GM18507 (cell line): Measurements from ENCODE around the gene SMIM17.
A peak's percentile ranks its signal among the peaks of the same experiment; 100 is the strongest.

Source experiments
- DNase-seq: peaks from one replicate; pipeline ENCODE4 v3.0.0; 2011; ENCODE audit warnings: low read depth; ENCODE audit not compliant: insufficient read length; ENCODE audit errors: extremely low spot score
- FAIRE-seq: peaks from 2 replicates; lab custom pipeline; 2011; peaks lifted over from hg19 to GRCh38; lab: Jason Lieb, UNC

SMIM17 gene

DNA sequence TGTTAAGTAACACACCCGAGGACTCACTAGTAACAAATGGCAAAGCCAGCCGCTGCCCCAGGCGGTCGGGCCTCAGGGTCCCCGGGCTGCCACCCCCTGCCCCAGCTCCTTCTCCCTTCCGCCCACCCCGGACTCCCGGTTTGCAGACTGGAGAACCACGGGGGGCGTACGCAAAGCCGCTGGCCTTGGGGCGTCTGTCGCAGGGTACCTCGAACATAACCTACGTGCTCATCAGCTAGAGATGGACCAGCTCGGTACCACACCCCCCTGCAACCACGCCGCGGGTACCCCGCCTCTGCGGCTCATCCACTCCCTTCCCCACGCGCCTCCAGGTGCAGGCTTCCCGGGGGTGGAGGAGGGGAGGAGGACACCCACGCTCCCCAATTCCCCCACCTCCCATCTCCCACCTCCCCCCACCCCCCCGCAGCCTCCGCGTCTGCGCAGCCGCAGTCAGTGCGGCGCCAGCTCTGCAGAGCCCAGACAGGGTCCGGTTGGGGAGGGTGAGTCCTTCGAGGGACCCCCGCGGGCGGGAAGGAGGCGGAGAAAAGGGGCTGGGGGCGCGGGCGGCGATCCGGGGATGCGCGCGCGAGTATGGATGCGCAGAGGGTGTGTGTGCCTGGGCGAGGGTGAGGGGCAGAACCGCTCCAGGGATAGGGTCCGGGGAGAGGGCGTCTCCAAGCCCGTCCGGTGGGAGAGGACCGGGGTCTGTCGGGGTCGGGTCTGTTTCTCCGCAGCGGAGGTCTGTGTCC lies at the start of gene SMIM17:
TSS of gene SMIM17 (plus strand) at position 449 of the 749 bp plus-strand sequence. CDS start 2,509 bp downstream, outside the sequence.
- DNase-seq = no peak
- FAIRE-seq = no peak

DNA sequence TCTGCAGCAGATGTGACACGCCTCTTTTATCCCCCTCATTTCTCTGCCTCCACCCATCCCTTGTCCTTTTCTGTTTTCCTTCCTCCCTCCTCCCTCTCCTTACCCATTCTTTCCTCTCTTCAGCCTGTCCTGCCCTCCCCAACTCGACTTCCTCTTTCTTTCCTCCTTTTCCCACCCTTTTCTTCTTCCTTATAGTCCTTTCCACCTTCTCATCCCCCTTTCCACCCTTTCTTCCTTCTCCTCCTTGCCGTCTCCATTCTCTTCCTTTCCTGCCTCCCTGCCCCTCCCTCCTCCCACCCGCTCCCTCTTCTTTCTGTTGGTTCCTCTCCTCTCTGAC lies 48.5 kb upstream of the SMIM17 start:
- DNase-seq = no peak
- FAIRE-seq = no peak

DNA sequence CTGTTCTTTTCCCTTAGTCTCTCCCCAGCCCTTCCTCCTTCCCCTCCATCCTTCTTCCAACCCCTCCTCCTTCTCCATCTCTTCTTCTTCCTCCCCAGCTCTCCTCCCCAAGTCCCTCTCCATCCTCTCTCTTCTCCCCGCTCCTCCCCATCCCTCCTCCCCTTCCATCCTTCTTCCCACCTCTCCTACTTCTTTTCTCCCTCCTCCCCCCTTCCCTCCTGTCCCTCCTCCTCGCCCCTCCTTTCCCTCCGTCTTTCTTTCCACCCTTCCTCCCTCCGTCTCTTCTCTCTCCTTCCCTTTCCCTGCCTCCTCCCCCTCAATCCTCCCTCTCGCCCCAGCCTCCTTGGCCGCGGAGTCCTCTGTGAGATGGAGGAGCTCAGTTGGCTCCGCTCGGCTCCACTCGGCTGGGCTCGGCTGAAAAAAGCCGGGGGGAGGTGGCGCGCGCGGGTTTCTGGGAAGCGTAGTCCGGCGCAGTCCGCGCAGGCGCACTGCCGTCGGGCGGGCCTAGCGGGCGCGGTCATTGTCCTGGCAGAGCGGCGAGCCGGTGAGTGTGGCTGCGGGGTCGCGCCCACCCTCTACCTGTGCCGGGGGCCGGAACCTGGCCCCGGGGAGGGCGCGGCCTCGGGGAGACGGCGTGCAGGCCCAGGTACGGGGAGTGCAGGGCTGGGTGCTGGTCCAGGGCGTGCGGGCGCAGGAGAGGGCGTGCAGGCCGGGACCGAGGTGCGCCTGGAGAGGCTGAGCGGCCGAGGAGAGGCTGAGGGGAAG lies 48.0 kb upstream of the SMIM17 start, which contains the start of gene ZNF71:
TSS of gene ZNF71 (plus strand) at position 520 of the 765 bp plus-strand sequence. CDS start 6,257 bp downstream, outside the sequence.
- FAIRE-seq (peak; percentile 83), DNase-seq (peak; percentile 92)

DNA sequence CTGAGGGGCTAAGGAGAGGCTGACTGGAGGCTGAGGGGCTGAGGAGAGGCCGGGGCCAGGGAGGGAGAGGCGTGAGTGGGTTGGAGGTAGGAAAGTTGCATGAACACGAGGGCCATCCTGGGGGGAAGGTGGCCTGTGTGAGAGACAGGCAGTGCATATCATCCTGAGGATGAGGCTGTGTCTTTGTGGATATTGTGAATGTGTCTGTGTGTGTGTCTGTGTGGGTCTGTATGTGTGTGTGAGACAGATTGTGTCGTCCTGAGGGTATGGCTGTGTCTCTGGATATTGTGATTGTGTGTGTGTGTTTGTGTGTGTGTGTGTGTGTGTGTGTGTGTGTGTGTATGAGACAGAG lies 47.4 kb upstream of the SMIM17 start:
- FAIRE-seq = no peak
- DNase-seq = no peak

DNA sequence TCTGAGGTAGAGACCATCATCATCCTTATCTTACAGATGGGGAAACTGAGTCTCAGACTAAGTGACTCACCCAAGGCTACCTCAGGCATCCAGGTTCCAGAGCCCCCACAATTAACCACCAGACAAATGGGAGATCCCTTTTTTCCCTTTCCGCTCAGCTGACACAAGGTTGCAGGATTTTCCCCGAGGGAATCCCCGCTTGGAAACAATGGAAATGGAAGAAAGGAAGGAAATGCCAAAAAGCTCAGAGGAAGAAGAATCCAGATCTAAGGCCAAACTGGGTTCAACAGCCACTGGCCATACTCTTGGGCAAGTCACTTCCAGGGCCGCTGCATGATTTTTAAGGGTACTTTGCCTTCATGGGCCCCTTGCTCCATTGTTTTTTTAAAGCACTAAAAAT lies 46.3 kb upstream of the SMIM17 start:
- no peak for FAIRE-seq
- no peak for DNase-seq

DNA sequence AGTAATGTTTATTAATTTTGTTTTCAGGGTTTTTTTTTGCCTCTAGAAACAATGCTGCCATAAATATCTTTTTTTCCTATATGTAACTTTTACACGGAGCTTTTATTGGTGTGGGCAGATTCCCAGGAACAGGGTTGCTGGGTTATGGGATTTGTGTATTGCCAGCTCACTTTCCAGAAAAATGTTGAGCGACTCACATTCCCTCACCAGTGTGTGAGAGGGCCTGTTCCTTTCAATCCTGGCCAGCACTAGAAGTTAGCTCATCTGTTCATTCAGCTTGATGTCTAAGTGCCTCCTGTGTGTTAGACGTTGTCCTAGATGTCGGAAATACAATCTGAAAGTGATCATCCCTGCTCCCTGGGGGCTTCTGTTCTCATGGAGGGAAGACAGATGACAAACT lies 45.3 kb upstream of the SMIM17 start:
- FAIRE-seq (no peak), DNase-seq (no peak)

DNA sequence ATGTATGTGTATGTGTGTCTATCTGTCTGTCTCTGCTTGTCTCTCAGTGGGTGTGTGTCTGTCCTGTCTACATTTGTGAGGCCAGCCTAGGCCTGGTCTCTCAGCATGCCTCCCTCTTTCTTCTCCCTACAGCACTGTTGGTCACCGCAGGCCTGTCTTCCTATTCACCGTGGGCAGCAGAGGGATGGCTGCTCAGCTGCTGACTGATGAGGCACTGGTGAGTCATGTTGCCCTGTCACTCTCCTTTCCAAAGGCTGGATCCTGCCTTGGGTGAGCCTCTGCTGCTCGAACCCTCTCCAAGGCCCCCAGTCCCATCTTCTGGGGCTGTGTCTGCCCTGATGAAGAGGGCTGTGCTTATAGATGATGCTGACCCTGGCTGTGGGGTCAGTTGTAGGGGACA lies 41.6 kb upstream of the SMIM17 start:
- FAIRE-seq (no peak), DNase-seq (no peak)

DNA sequence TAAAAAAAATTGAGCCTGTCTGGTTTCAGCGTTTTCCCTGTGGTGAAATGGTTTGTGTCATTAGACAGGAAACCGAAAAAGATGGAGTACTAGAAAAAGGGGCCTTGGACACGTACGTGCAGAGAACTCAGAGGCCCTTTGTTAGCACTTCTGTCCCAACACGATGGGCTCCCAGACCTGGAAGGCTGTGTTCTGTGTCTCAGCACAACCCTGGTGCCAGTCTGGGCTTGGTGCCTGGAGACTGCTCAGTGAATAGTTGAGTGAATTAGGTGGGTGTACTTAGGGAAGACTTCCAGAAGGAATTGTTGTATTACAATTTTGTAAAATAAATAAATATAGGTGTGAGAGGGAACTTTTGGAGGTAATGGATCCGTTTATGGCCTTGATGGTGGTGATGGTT lies 39.1 kb upstream of the SMIM17 start:
- DNase-seq = no peak
- FAIRE-seq = no peak

DNA sequence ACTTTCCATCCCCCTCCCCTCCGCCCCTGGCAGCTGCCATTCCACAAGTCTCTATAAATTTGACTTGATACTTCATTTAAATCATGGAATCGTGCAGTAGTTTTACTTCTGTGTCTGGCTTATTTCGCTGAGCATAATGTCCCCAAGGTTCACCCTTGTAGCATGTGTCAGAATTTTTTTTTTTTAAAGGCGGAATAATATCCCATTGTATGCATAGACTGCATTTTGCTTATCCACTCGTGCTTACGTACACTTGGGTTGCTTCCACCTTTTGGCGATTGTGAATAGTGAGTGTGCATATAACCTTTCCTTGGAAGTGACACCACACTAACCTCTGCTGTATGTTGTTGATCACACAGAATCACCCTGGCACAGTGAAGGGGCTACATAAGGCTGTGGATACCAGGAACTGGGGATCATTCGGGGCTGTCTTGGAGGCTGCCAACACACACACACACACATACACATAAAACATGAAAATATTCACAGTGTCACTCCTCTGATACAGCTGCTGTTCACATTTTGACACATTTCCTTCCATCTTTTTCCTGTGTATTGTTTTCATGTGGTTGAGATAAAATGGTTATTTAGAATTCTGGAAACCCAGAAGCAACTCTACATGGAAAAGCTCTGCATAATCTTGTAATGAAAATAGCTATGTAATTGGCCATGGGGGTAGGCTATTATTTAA lies 34.5 kb upstream of the SMIM17 start:
- FAIRE-seq (no peak), DNase-seq (no peak)

DNA sequence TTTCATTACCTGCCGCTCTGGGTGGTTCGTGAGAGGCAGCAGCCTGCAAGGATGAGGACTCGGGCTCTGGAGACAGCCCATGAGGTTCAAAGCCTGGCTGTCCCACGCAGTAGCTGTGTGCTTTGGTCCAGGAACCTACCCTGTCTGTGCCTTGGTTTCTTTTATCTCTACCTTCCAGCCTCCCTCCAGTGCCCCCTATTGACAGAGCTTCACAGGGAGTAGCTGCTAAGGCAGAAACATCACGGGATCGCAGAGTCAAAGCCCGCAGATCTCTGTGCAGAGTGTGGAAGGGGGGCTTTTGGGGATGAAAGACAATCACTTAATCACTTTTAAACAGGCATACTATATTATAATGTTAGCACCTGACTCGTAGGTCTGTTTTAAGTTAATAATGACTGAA lies 31.7 kb upstream of the SMIM17 start:
- FAIRE-seq = no peak

DNA sequence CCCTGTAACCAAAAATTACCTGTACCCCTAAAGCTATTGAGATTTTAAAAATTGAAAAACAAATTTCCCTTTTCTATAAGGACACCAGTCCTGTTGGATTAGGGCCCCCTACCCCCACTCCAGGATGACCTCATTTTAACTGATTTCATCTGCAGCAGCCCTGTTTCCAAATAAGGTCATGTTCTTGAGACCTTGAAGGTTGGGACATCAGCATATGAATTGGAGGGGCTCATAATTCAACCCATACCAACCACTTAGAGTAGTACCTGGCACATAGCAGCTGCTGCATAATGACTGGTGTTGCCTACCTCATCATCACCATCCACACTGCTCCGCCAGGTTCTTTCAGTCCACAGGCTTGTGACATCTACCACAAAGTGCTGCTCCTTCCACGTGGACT lies 30.2 kb upstream of the SMIM17 start:
- no peak for FAIRE-seq

More for the DNA sequence above, 31.7 kb upstream of the SMIM17 start:
- DNase-seq = no peak

DNA sequence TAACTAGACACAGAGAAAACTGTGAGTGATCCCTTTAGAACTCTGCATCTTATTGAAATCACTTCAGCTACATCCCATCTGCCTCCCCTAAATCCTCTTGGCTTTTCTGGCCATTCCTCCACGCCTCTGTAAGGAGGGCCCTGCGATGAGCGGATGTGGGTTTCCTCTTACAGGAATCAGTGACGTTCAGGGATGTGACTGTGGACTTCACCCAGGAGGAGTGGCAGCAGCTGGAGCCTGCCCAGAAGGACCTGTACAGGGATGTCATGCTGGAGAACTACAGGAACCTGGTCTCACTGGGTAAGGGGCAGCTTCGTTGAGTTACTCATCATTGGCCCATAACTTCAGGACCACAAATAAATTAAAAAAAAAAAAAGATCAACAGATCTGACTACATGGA lies 29.3 kb upstream of the SMIM17 start:
- no peak for DNase-seq
- no peak for FAIRE-seq

More for the DNA sequence above, 30.2 kb upstream of the SMIM17 start:
- no peak for DNase-seq

DNA sequence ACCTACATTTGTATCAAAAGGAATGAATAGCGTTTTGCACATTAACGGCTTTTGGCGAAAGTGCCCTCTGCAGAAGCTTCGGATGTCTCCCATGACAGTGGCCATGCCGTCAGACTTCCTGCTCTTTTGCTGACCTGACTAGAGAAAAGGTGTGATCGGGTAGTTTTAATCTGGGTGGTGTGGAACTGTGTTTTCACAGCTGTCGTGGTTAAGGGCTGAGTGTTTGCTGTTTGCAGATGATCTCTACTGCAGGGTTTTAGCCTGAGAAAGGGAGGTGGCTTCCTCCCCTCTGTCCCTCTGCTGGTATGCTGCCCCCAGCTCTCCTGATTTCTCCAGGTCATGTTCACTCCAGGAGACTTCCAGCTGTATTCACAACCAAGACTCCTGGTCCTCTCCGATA lies 25.4 kb upstream of the SMIM17 start:
- DNase-seq (no peak), FAIRE-seq (no peak)

DNA sequence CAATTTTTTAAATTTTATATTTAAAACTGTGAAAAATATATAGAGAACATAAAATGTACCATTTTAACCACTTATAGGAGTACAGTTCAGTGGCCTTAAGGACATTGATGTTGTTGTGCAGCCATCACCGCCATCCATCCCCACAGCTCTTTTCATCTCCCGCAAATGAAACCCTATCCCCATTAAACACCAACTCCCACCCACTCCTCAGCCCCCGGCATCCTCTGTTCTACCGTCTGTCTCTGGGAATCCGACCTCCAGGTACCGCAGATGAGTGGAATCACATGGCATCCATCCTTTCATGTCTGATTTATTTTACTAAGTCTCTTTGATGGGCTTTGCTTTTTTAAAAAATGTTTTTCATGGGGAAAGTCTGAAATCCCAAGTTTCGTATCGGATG lies 23.8 kb upstream of the SMIM17 start:
- DNase-seq (no peak), FAIRE-seq (no peak)

DNA sequence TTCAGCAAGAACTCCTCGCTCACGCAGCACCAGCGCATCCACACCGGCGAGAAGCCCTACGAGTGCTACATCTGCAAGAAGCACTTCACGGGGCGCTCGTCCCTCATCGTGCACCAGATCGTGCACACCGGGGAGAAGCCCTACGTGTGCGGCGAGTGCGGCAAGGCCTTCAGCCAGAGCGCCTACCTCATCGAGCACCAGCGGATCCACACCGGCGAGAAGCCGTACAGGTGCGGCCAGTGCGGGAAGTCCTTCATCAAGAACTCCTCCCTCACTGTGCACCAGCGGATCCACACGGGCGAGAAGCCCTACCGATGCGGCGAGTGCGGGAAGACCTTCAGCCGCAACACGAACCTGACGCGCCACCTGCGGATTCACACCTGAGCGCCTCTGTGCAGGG lies 20.6 kb upstream of the SMIM17 start:
- FAIRE-seq (no peak), DNase-seq (no peak)

DNA sequence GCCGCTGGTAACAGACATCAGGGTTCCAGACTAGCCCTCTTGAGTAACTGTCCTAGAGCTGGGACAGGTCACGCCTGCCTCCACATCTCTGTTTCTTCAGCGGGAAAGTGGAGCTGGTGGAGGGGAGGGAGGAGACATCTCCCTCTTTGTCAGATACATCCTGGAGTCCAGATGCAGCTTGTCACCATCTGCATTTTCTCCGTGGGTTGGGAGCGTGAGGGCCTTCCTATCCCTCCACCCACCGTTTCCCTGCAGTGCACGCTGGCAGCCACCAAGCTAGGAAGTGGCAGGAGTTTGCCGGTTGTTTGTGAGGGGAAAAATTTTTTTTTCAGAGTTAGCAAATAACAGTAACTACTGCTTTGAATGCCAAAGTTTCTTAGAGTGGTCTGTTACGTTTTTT lies 20.0 kb upstream of the SMIM17 start:
- no peak for DNase-seq
- FAIRE-seq = no peak

DNA sequence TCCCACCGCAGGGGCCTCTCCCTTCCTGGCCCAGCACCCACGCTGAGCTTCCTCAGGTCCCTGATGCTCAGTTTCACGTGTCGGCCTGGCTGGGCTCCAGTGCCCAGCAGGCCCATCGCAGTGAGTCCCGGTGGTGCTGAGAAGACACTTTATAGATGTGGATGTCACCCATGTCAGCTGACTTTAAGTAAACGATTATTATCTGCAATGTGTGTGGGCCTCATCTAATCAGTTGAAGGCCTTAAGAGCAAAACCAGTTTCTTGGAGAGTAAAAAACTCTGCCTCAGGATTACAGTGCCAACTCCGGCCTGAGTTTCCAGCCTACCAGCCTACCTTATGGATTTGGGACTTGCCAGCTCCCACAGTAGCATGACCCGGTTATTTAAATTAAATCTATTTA lies 17.3 kb upstream of the SMIM17 start:
- FAIRE-seq (no peak), DNase-seq (no peak)

DNA sequence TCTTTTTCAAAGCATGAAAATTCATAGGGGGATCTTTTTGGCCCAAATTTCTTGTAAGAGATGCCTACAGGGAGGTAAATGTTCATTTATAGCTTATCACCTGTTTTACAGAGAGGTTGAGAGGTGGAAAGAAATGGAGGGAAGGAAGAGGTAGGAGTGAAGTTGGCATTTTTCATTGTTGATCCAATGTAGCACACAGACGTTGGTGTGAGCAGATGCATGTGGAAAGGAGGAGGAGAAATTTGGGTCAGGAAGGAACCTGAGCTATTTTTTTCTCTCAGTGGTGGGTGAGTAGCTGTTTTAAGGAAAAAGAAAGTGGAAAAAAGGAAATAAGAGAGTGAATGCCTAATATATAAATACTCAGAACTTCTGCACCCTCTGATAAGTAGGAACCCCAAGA lies 9.9 kb upstream of the SMIM17 start:
- FAIRE-seq = no peak
- DNase-seq = no peak

DNA sequence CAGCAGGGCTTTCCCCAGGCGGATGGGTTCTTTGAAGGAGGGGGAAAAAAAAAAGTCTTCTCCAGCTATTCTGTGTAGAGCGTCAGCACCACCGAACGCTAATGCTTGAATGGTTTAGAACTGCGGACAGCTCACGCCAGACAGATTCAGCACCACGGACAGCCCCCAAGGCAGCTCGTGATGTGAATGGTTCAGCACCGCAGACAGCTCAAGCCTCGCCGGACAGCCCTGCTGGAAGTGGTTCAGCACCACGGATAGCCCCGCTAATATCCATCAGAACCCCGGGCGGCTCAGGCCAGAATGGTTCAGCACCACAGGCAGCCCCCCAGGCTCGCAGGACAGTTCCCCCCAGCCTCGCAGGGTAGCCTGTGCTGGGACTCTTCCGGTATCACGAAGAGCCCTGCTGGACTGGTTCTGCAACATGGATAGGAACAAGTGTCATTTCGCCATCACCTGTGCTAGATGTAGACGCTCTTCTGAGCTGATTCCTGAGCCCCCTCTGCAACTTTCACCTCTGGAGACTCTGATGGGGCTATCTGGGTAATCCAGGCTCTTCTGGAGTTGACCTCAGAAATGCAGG lies 4.9 kb upstream of the SMIM17 start:
- FAIRE-seq = no peak
- DNase-seq = no peak

DNA sequence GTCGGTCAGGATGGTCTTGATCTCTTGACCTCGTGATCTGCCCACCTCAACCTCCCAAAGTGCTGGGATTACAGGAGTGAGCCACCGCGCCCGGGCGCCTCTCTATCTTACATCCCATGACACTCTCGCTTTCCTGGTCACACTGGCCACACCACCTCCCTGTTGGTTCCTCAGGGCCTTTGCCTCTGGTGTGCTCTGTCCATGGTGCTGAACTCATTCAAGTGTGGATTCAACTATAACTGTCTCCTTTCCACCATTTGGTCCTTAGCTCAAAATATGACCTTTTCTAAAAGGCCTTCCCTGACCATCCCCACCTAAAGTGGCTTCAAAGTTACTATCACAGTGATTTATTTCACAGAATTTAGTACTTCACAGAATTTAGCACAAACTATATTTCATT lies 3.7 kb upstream of the SMIM17 start:
- no peak for FAIRE-seq
- no peak for DNase-seq
